OCI-LY7 (cell line): ENCODE measurements around the gene TBP. TPM values are rescaled to one million over a fixed set of nuclear protein-coding genes. Genes with fewer than 3 reads are reported as not detected.

Source experiments
- BruUV-seq: library from RNA; stranded (reverse); fragments of 400-500 nt; replicated peaks from 2 replicates; lab custom pipeline; 2021; lab: Mats Ljungman, UMichigan
- CTCF ChIA-PET: fragments of 300-600 bp; sonication (Branson Sonifier 250); formaldehyde crosslinking; loops from one replicate; lab custom pipeline; 2022; ENCODE audit warnings: antibody characterized with exemption; ENCODE audit not compliant: unreplicated experiment; lab: Charles Lee
- POLR2A ChIA-PET: fragments of 300-600 bp; sonication (Branson Sonifier 250); formaldehyde crosslinking; loops from one replicate; lab custom pipeline; 2022; ENCODE audit warnings: antibody characterized with exemption; lab: Charles Lee
- DNase-seq: peaks from one replicate; pipeline ENCODE4 v3.0.0-alpha.2; 2015; ENCODE audit warnings: low spot score
- H2AFZ ChIP-seq: fragments of 200-600 bp; sonication (generic), shearing (Covaris generic); 2 replicates; pipeline ENCODE4 v1.6.1; 2014; ENCODE audit warnings: mild to moderate bottlenecking, antibody characterized with exemption, low read length, moderate library complexity
- H3K27ac ChIP-seq: fragments of 200-600 bp; sonication (generic); 2 replicates; pipeline ENCODE4 v1.5.1; 2014; ENCODE audit warnings: mixed run types, low read depth, mild to moderate bottlenecking, moderate library complexity, low read length, inconsistent platforms; ENCODE audit not compliant: poor library complexity, severe bottlenecking
- H3K36me3 ChIP-seq: fragments of 200-600 bp; sonication (generic); 2 replicates; pipeline ENCODE4 v1.6.1; 2014; ENCODE audit warnings: mild to moderate bottlenecking, antibody characterized with exemption, low read length, moderate library complexity, mixed read lengths; ENCODE audit not compliant: insufficient read depth
- H3K4me1 ChIP-seq: fragments of 200-600 bp; sonication (generic); 2 replicates; pipeline ENCODE4 v1.5.1; 2014; ENCODE audit warnings: mild to moderate bottlenecking, low read length; ENCODE audit not compliant: insufficient read depth, poor library complexity, severe bottlenecking
- H3K4me2 ChIP-seq: fragments of 200-600 bp; sonication (generic); 2 replicates; pipeline ENCODE4 v1.6.1; 2014; ENCODE audit warnings: mild to moderate bottlenecking, low read length
- H3K4me3 ChIP-seq: fragments of 200-600 bp; sonication (generic); 2 replicates; pipeline ENCODE4 v1.5.1; 2014; ENCODE audit warnings: mild to moderate bottlenecking, low read depth, low read length; ENCODE audit not compliant: poor library complexity, severe bottlenecking
- H3K79me2 ChIP-seq: fragments of 200-600 bp; sonication (generic); 2 replicates; pipeline ENCODE4 v1.6.1; 2016; ENCODE audit warnings: low read depth, mild to moderate bottlenecking, low read length, moderate library complexity, mixed read lengths; ENCODE audit not compliant: insufficient read depth
- H3K9me2 ChIP-seq: fragments of 200-600 bp; sonication (generic); 2 replicates; pipeline ENCODE4 v1.6.1; 2016; ENCODE audit warnings: mild to moderate bottlenecking, low read length, mixed read lengths; ENCODE audit not compliant: insufficient read depth
- H3K9me3 ChIP-seq: fragments of 200-600 bp; sonication (generic); 2 replicates; pipeline ENCODE4 v1.6.1; 2014; ENCODE audit warnings: mild to moderate bottlenecking, mixed run types, low read length, mixed read lengths
- H4K20me1 ChIP-seq: fragments of 200-600 bp; sonication (generic); 2 replicates; pipeline ENCODE4 v1.6.1; 2014; ENCODE audit warnings: mild to moderate bottlenecking, antibody characterized with exemption, low read length, moderate library complexity, mixed read lengths; ENCODE audit not compliant: insufficient read depth
- EZH2phosphoT487 ChIP-seq: fragments of 200-600 bp; sonication (generic); IDR thresholded peaks from 2 replicates; pipeline ENCODE4 v1.6.1; 2018; ENCODE audit warnings: low read depth, borderline replicate concordance, mild to moderate bottlenecking, mixed run types, antibody characterized with exemption, low read length, moderate library complexity, mixed read lengths
- intact Hi-C: fragments of 100-400 bp; cut with micrococcal nuclease; formaldehyde crosslinking; loops from one replicate; pipeline ENCODE4 v1.10.0; 2022; ENCODE audit not compliant: unreplicated experiment
- total RNA-seq, 2 experiments: library from RNA; depleted of rRNA in 1 of 2; stranded (reverse); fragments of >200 nt in 1 of 2; shearing (Covaris generic) in 1 of 2; gene quantifications; 2 replicates each; pipeline ENCODE4 v1.2.3, GENCODE V29; 2014 to 2022
- TF ChIP-seq, protein P1 (sequence below): fragments of 200-600 bp; sonication (generic); conservative IDR thresholded peaks from 2 replicates; pipeline ENCODE4 v1.5.1; 2014; ENCODE audit warnings: mild to moderate bottlenecking, antibody characterized with exemption, low read length, moderate library complexity, mixed read lengths

The TBP gene
- total RNA-seq, 2 experiments from 2014 or later: 23.3 to 29.2 TPM

DNA sequence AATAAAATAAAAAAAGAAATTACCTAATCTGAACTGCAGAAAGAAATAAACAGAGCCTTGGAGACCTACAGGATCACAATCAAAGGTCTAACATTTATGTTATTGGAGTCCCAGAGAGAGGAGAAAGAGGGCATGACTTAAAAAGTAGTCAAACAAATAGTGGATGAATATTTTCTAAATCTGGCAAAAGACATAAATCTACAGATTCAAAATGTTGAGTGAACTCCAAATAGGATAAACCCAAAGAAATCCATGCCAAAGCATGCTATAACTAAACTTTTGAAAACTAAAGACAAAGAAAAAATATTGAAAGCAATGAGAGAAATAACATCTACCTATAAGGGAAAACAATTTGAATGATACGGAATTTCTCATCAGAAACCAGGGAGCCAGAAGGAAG, 39.3 kb upstream of the TBP start:
- Histone ChIP-seq H3K27ac (no peak overlapping the region), H3K4me1 (no peaks in the 10 kb centered on the region), H3K36me3 (no peaks in the 10 kb centered on the region), H4K20me1 (no peaks in the 10 kb centered on the region), H3K4me3 (no peak overlapping the region), H3K9me3 (no peaks in the 10 kb centered on the region), H3K79me2 (no peaks in the 10 kb centered on the region), H2AFZ (no peak overlapping the region), H3K4me2 (no peak overlapping the region), H3K9me2 (no peaks in the 10 kb centered on the region)
- TF ChIP-seq, protein P1, sequence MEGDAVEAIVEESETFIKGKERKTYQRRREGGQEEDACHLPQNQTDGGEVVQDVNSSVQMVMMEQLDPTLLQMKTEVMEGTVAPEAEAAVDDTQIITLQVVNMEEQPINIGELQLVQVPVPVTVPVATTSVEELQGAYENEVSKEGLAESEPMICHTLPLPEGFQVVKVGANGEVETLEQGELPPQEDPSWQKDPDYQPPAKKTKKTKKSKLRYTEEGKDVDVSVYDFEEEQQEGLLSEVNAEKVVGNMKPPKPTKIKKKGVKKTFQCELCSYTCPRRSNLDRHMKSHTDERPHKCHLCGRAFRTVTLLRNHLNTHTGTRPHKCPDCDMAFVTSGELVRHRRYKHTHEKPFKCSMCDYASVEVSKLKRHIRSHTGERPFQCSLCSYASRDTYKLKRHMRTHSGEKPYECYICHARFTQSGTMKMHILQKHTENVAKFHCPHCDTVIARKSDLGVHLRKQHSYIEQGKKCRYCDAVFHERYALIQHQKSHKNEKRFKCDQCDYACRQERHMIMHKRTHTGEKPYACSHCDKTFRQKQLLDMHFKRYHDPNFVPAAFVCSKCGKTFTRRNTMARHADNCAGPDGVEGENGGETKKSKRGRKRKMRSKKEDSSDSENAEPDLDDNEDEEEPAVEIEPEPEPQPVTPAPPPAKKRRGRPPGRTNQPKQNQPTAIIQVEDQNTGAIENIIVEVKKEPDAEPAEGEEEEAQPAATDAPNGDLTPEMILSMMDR: no peak
- no peak for TF ChIP-seq EZH2phosphoT487
- ChIA-PET POLR2A (no interaction called here), CTCF (no interaction called here)
- DNase-seq: no peak
- no TSS peak for BruUV-seq
- intact Hi-C loops: loop anchor here (5.0 kb wide), 1 partner anchor 1618 kb away; no protein-coding TSS in a partner anchor

DNA sequence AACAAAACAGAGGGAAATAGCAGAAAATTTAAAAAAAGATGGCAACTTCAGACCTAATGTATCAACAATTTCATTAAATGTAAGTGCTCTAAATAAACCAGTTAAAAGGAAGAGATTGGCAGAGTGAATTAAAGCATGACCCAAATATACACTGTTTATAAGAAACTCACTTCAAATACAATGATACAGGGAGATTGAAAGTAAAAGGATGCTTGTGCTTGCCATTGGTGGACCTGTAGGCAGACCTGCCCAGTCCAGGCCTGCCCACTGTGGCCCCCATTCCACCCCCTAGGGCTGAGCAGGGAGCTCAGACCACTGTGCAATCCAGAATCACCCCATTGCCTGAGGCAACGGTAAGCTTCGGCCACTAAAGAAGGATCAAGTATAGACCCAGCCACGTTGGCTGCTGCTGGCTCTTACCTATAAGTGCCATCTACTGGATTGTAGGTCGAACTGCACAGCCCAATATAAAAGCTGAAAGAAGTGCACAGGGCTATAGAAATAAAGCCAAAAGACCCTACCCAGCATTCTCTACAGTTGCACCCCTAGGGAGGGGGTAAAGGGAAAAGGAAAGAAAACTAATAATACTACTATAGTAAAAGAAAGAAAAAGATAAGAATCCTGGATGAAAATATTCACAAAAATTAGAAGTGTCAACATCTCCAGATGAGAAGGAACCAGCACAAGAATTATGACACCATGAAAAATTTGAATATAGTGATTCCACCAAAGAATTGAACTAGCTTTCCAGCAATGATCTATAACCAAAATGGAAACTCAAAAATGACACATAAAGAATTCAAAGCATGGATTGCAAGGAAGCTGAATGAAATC, 37.2 kb upstream of the TBP start:
- Histone ChIP-seq H3K27ac (no peak overlapping the region), H4K20me1 (no peaks in the 10 kb centered on the region), H2AFZ (no peak overlapping the region; the same call in 1 of the 2 replicates), H3K4me2 (no peak overlapping the region), H3K9me2 (no peaks in the 10 kb centered on the region), H3K4me1 (no peaks in the 10 kb centered on the region), H3K36me3 (no peaks in the 10 kb centered on the region), H3K79me2 (no peaks in the 10 kb centered on the region), H3K9me3 (no peaks in the 10 kb centered on the region), H3K4me3 (no peak overlapping the region)
- intact Hi-C loops: loop anchor here (1.0 to 5.0 kb wide), 3 partner anchors 686 to 1620 kb away; no protein-coding TSS in a partner anchor
- peak; percentile 74 for DNase-seq
- TF ChIP-seq, protein P1: peak; percentile 88
- no peak for TF ChIP-seq EZH2phosphoT487
- ChIA-PET POLR2A (interaction anchor here (0.7 to 0.8 kb wide), 2 partner anchors 35 to 768 kb away, joined by 3 to 4 read pairs; no protein-coding TSS in a partner anchor), CTCF (interaction anchor here (0.6 to 1.6 kb wide), 2 partner anchors 548 to 727 kb away, joined by 3 to 4 read pairs; no protein-coding TSS in a partner anchor)
- BruUV-seq: no TSS peak
